LoVo (cell line): ENCODE data around the gene SERPING1.

Source experiments
- DNase-seq: peaks from one replicate; pipeline ENCODE4 v3.0.0-alpha.2; 2016; ENCODE audit warnings: low spot score

SERPING1 gene

GRCh38 chr11:57652662-57653061 is 55.2 kb downstream of the SERPING1 start:
- DNase-seq, result no peak

- no peak for DNase-seq
Measured at GRCh38 chr11:57653163-57653562, 55.7 kb downstream of the SERPING1 start.

GRCh38 chr11:57656885-57657193 is 59.4 kb downstream of the SERPING1 start:
- DNase-seq, result no peak

DNA sequence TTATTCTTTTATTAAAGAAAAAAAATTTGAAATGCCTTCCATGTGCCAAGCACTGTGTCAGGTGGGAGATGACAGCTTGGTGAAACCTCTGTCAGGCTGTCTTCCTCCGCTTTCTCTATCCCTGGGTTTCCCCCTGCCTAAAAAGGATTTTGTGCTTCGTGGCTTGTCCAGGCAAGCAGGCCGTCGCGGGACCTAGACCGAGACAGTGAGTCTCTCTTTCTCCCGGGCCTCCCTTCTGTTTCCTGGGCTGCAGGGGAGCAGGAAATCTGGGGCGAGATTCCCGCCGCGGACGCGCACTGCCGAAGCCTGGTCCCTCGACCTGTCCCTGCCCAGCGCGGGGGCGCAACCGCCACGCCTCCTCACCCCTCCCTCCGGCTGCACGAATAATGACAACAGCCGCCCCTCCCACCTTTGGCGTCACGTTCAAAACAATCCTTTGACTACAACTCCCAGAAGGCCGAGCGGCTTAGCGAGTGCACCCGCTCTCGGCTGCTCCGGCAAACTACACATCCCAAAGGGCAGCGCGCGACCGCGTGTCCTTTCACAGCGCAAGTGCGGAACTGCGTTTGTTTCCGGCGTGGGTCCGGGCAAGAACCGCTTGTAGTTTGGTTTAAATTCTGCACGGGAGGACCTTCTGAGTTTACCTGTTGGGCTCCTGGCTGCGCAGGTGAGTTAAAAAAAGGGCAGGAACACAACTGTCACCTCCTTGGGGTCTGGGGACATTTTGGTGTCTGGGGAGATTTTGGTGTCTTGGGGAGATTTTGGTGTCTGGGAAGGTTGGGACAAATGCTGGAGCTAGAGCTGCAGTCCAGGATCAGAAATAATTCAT is 59.9 kb downstream of the SERPING1 start, which contains the start of gene CLP1:
Gene CLP1 (plus strand): TSS at position 569 of the 829 bp plus-strand sequence. CDS start 1,715 bp downstream, outside the sequence.
- peak; percentile 97 for DNase-seq

GRCh38 chr11:57658023-57658361 is 60.5 kb downstream of the SERPING1 start:
- no peak for DNase-seq

DNA sequence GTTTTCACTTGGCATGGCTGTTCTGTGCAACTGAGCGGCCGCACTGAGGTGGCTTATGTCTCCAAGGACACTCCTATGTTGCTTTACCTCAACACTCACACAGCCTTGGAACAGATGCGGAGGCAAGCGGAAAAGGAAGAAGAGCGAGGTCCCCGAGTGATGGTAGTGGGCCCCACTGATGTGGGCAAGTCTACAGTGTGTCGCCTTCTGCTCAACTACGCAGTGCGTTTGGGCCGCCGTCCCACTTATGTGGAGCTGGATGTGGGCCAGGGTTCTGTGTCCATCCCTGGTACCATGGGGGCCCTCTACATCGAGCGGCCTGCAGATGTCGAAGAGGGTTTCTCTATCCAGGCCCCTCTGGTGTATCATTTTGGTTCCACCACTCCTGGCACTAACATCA is 62.2 kb downstream of the SERPING1 start:
- no peak for DNase-seq

DNA sequence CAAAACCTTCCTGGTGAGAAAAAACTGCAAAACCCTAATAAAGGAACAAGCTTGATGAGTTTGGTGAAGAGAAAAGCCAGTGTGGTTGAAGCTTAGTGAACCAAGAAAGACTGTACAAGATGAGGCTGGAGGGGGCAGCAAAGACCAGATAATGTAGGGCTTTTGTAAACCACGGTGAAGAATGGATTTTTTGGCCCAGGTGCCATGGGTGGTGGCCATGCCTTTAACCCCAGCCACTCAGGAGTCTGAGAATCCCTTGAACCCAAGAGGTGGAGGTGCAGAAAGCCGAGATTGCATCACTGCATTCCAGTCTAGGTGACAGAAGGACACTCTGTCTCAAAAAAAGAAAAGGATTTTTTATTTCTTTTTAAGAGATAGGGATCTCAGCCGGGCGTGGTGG is 65.4 kb downstream of the SERPING1 start:
- no peak for DNase-seq

DNA sequence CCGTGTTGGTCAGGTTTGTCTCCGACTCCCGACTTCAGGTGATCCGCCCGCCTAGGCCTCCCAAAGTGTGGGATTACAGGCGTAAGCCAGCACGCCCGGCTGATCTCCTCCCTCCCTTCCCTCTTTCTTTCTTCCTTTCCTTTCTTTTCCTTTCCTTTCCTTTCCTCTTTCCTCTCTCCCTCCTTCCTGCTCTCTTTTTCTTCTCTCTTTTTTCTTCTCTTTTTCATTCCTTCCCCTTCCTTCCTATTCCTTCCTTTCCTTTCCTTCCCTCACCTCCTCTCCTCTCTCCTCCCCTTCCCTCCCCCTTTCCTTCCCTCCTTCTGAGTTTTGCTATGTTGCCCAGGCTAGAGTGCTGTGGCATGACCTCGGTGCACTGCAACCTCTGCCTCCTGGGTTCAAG is 66.5 kb downstream of the SERPING1 start:
- no peak for DNase-seq
